HG03108 (cell line): ENCODE data around the gene BIRC6.
A peak's percentile ranks its signal among the peaks of the same experiment; 100 is the strongest.
"Not testable (repeated sequence)": the region's sequence is repeated elsewhere in the genome, so short reads cannot be mapped to it uniquely, and the experiment has no call there.

Experiments
- ATAC-seq: cut with Tn5 transposase; IDR thresholded peaks from one replicate; pipeline ENCODE4 v1.9.1; 2021; ENCODE audit warnings: moderate library complexity; ENCODE audit not compliant: unreplicated experiment

Gene BIRC6

GRCh38 chr2:32611366-32611765 lies 254.5 kb downstream of the BIRC6 start:
- no peak for ATAC-seq

- no peak for ATAC-seq
Measured at GRCh38 chr2:32611771-32612170, 254.9 kb downstream of the BIRC6 start.

- ATAC-seq: no peak
Measured at GRCh38 chr2:32614084-32614483, 257.3 kb downstream of the BIRC6 start.

GRCh38 chr2:32617599-32618189 lies 260.9 kb downstream of the BIRC6 start:
- no peak for ATAC-seq

- ATAC-seq: no peak
Measured at GRCh38 chr2:32622570-32623310, 265.9 kb downstream of the BIRC6 start.

GRCh38 chr2:32623311-32623706 lies 266.5 kb downstream of the BIRC6 start:
- no peak for ATAC-seq

GRCh38 chr2:32624812-32625211 lies 268.0 kb downstream of the BIRC6 start:
- ATAC-seq: no peak

- no peak for ATAC-seq
Measured at GRCh38 chr2:32626639-32627221, 269.9 kb downstream of the BIRC6 start.

- ATAC-seq: peak; percentile 22
Measured at GRCh38 chr2:32627441-32627813, 270.6 kb downstream of the BIRC6 start.

- ATAC-seq: peak; percentile 100
Measured at GRCh38 chr2:32627814-32628579, 271.2 kb downstream of the BIRC6 start, which contains the start of gene TTC27. Gene TTC27 (plus strand): TSS chr2:32628050. CDS start chr2:32628293, 243 bp downstream.

GRCh38 chr2:32632089-32632488 lies 275.3 kb downstream of the BIRC6 start:
- no peak for ATAC-seq

GRCh38 chr2:32633040-32633439 lies 276.2 kb downstream of the BIRC6 start:
- ATAC-seq: no peak

- not testable (repeated sequence) for ATAC-seq
Measured at GRCh38 chr2:32638548-32638947, 281.7 kb downstream of the BIRC6 start.

GRCh38 chr2:32641180-32641579 lies 284.4 kb downstream of the BIRC6 start:
- no peak for ATAC-seq

GRCh38 chr2:32647180-32647651 lies 290.4 kb downstream of the BIRC6 start:
- no peak for ATAC-seq

GRCh38 chr2:32652555-32653209 lies 295.9 kb downstream of the BIRC6 start:
- ATAC-seq: no peak

- no peak for ATAC-seq
Measured at GRCh38 chr2:32656069-32656468, 299.2 kb downstream of the BIRC6 start.

GRCh38 chr2:32663864-32664263 lies 307.0 kb downstream of the BIRC6 start:
- no peak for ATAC-seq

- ATAC-seq: no peak
Measured at GRCh38 chr2:32666704-32667103, 309.9 kb downstream of the BIRC6 start.

- no peak for ATAC-seq
Measured at GRCh38 chr2:32668254-32668653, 311.4 kb downstream of the BIRC6 start.
